T-helper 17 cell (primary cell): Measurements from ENCODE around the gene CACHD1. TPM values are rescaled to one million over a fixed set of nuclear protein-coding genes. Genes with fewer than 3 reads are reported as not detected.
"Not testable (repeated sequence)": the region's sequence is repeated elsewhere in the genome, so short reads cannot be mapped to it uniquely, and the experiment has no call there.

Source experiments
- ATAC-seq: fragments of 150-1000 bp; cut with Tn5 transposase; 2 replicates; pipeline ENCODE4 v1.10.0; 2021; ENCODE audit warnings: mild to moderate bottlenecking, moderate library complexity
- DNase-seq, 3 donors: peaks; one replicate each; pipeline versions ENCODE4 v3.0.0 to v3.0.0-alpha.2; 2020 to 2021
- H3K9me3 ChIP-seq: one replicate; pipeline ENCODE4 v1.7.0; 2013; ENCODE audit warnings: low read length, mild to moderate bottlenecking; ENCODE audit not compliant: control insufficient read depth, poor library complexity, severe bottlenecking
- H3K27ac Mint-ChIP-seq: one replicate; pipeline ENCODE4 v1.8.0; 2022; ENCODE audit warnings: mild to moderate bottlenecking, moderate library complexity, mixed read lengths
- H3K27me3 Mint-ChIP-seq: one replicate; pipeline ENCODE4 v1.8.0; 2022; ENCODE audit warnings: mixed read lengths
- H3K36me3 Mint-ChIP-seq: one replicate; pipeline ENCODE4 v1.8.0; 2022; ENCODE audit warnings: low read depth, mixed read lengths
- H3K4me1 Mint-ChIP-seq: one replicate; pipeline ENCODE4 v1.8.0; 2022; ENCODE audit warnings: mild to moderate bottlenecking, mixed read lengths
- H3K4me3 Mint-ChIP-seq: one replicate; pipeline ENCODE4 v1.8.0; 2022; ENCODE audit warnings: mild to moderate bottlenecking, moderate library complexity, mixed read lengths
- total RNA-seq, 4 donors: library from RNA in 2 of 4; stranded (reverse) in 2 of 4; gene quantifications; one replicate each; pipeline ENCODE4 v1.2.3 and lab custom pipeline; 2022 to 2026

Gene CACHD1
- total RNA-seq, 2 donors from 2014 or later = 0.05 TPM; not detected in 1

GRCh38 chr1:64691626-64692025 is 221.7 kb downstream of the CACHD1 start:
- DNase-seq (no peak), ATAC-seq (no peak)
- Mint-ChIP-seq H3K36me3 (peaks cover 2% of the 10 kb centered on the region), H3K4me1 (peaks cover 4% of the 10 kb centered on the region), H3K4me3 (no peak overlapping the region), H3K27ac (no peak overlapping the region), H3K27me3 (peaks cover 40% of the 10 kb centered on the region)
- no peaks in the 10 kb centered on the region for H3K9me3 ChIP-seq

- ATAC-seq (no peak), DNase-seq (no peak)
- Mint-ChIP-seq H3K36me3 (peaks cover 2% of the 10 kb centered on the region), H3K27me3 (peaks cover 48% of the 10 kb centered on the region), H3K4me3 (no peak overlapping the region), H3K27ac (no peak overlapping the region), H3K4me1 (peaks cover 6% of the 10 kb centered on the region)
- no peaks in the 10 kb centered on the region for H3K9me3 ChIP-seq
These were observed 223.0 kb downstream of the CACHD1 start for GRCh38 chr1:64692911-64693310.

GRCh38 chr1:64693406-64693805 is 223.5 kb downstream of the CACHD1 start:
- H3K4me1 Mint-ChIP-seq = peaks cover 6% of the 10 kb centered on the region
- peaks cover 2% of the 10 kb centered on the region for H3K36me3 Mint-ChIP-seq
- no peaks in the 10 kb centered on the region for H3K9me3 ChIP-seq
- peaks cover 48% of the 10 kb centered on the region for H3K27me3 Mint-ChIP-seq
- ATAC-seq = no peak
- H3K4me3 Mint-ChIP-seq = no peak overlapping the region
- no peak for DNase-seq
- no peak overlapping the region for H3K27ac Mint-ChIP-seq

GRCh38 chr1:64696879-64697278 is 226.9 kb downstream of the CACHD1 start:
- no peak overlapping the region for H3K4me3 Mint-ChIP-seq
- peaks cover 63% of the 10 kb centered on the region for H3K27me3 Mint-ChIP-seq
- H3K4me1 Mint-ChIP-seq = peaks cover 4% of the 10 kb centered on the region
- H3K27ac Mint-ChIP-seq = no peak overlapping the region
- peaks cover 5% of the 10 kb centered on the region for H3K36me3 Mint-ChIP-seq
- DNase-seq = no peak
- no peak for ATAC-seq
- no peaks in the 10 kb centered on the region for H3K9me3 ChIP-seq

- H3K27ac Mint-ChIP-seq = no peak overlapping the region
- no peak overlapping the region for H3K4me3 Mint-ChIP-seq
- H3K27me3 Mint-ChIP-seq = peaks cover 57% of the 10 kb centered on the region
- peaks cover 4% of the 10 kb centered on the region for H3K4me1 Mint-ChIP-seq
- DNase-seq = no peak
- no peaks in the 10 kb centered on the region for H3K9me3 ChIP-seq
- peaks cover 5% of the 10 kb centered on the region for H3K36me3 Mint-ChIP-seq
- no peak for ATAC-seq
These were observed 229.4 kb downstream of the CACHD1 start for GRCh38 chr1:64699327-64699726.

GRCh38 chr1:64701071-64701470 is 231.1 kb downstream of the CACHD1 start:
- H3K27me3 Mint-ChIP-seq = peaks cover 55% of the 10 kb centered on the region
- ATAC-seq = no peak
- no peaks in the 10 kb centered on the region for H3K9me3 ChIP-seq
- H3K4me1 Mint-ChIP-seq = peaks cover 4% of the 10 kb centered on the region
- peaks cover 5% of the 10 kb centered on the region for H3K36me3 Mint-ChIP-seq
- no peak for DNase-seq
- H3K27ac Mint-ChIP-seq = no peak overlapping the region
- H3K4me3 Mint-ChIP-seq = no peak overlapping the region

GRCh38 chr1:64701886-64702285 is 232.0 kb downstream of the CACHD1 start:
- H3K27ac Mint-ChIP-seq = no peak overlapping the region
- H3K9me3 ChIP-seq = no peaks in the 10 kb centered on the region
- H3K36me3 Mint-ChIP-seq = peaks cover 5% of the 10 kb centered on the region
- no peak for DNase-seq
- ATAC-seq = no peak
- no peak overlapping the region for H3K4me3 Mint-ChIP-seq
- H3K4me1 Mint-ChIP-seq = peaks cover 2% of the 10 kb centered on the region
- H3K27me3 Mint-ChIP-seq = peaks cover 47% of the 10 kb centered on the region

GRCh38 chr1:64702670-64703069 is 232.7 kb downstream of the CACHD1 start:
- ATAC-seq, H3K4me3 Mint-ChIP-seq, H3K4me1 Mint-ChIP-seq, H3K36me3 Mint-ChIP-seq, H3K9me3 ChIP-seq, DNase-seq, H3K27ac Mint-ChIP-seq: not testable (repeated sequence)
- H3K27me3 Mint-ChIP-seq = peaks cover 42% of the 10 kb centered on the region

GRCh38 chr1:64703600-64703999 is 233.7 kb downstream of the CACHD1 start:
- H3K9me3 ChIP-seq = no peaks in the 10 kb centered on the region
- Mint-ChIP-seq H3K36me3 (peaks cover 5% of the 10 kb centered on the region), H3K4me3 (no peak overlapping the region), H3K27me3 (peaks cover 40% of the 10 kb centered on the region), H3K27ac (no peak overlapping the region), H3K4me1 (no peaks in the 10 kb centered on the region)
- no peak for DNase-seq
- no peak for ATAC-seq

- DNase-seq (no peak), ATAC-seq (no peak)
- H3K36me3 Mint-ChIP-seq = peaks cover 3% of the 10 kb centered on the region
- H3K9me3 ChIP-seq = no peaks in the 10 kb centered on the region
- no peak overlapping the region for H3K27ac Mint-ChIP-seq
- H3K27me3 Mint-ChIP-seq = peaks cover 21% of the 10 kb centered on the region
- H3K4me3 Mint-ChIP-seq = no peak overlapping the region
- no peaks in the 10 kb centered on the region for H3K4me1 Mint-ChIP-seq
These were observed 235.7 kb downstream of the CACHD1 start for GRCh38 chr1:64705591-64705990.

GRCh38 chr1:64711266-64711665 is 241.3 kb downstream of the CACHD1 start:
- peaks cover 2% of the 10 kb centered on the region for H3K4me1 Mint-ChIP-seq
- peaks cover 17% of the 10 kb centered on the region for H3K27me3 Mint-ChIP-seq
- no peak for DNase-seq
- ATAC-seq = no peak
- no peak overlapping the region for H3K27ac Mint-ChIP-seq
- no peak overlapping the region for H3K4me3 Mint-ChIP-seq
- no peaks in the 10 kb centered on the region for H3K9me3 ChIP-seq
- no peaks in the 10 kb centered on the region for H3K36me3 Mint-ChIP-seq

- no peak for DNase-seq
- Mint-ChIP-seq H3K27ac (no peak overlapping the region), H3K36me3 (no peaks in the 10 kb centered on the region), H3K4me3 (no peak overlapping the region), H3K4me1 (peaks cover 2% of the 10 kb centered on the region), H3K27me3 (peaks cover 19% of the 10 kb centered on the region)
- ATAC-seq = no peak
- no peaks in the 10 kb centered on the region for H3K9me3 ChIP-seq
These were observed 242.1 kb downstream of the CACHD1 start for GRCh38 chr1:64712049-64712448.

- ATAC-seq (no peak), DNase-seq (no peak)
- H3K27me3 Mint-ChIP-seq = peaks cover 24% of the 10 kb centered on the region
- no peak overlapping the region for H3K4me3 Mint-ChIP-seq
- no peak overlapping the region for H3K27ac Mint-ChIP-seq
- no peaks in the 10 kb centered on the region for H3K9me3 ChIP-seq
- H3K36me3 Mint-ChIP-seq = no peaks in the 10 kb centered on the region
- peaks cover 2% of the 10 kb centered on the region for H3K4me1 Mint-ChIP-seq
These were observed 245.3 kb downstream of the CACHD1 start for GRCh38 chr1:64715186-64715585.

GRCh38 chr1:64721135-64721534 is 251.2 kb downstream of the CACHD1 start:
- Mint-ChIP-seq H3K36me3 (peaks cover 6% of the 10 kb centered on the region), H3K27ac (no peak overlapping the region), H3K4me1 (no peaks in the 10 kb centered on the region), H3K27me3 (peaks cover 64% of the 10 kb centered on the region), H3K4me3 (no peak overlapping the region)
- no peak for ATAC-seq
- DNase-seq = no peak
- H3K9me3 ChIP-seq = no peaks in the 10 kb centered on the region
